Ishikawa (cell line): ENCODE measurements around the gene NAB1.

Experiments used
- CEBPB ChIP-seq: IDR thresholded peaks from 2 replicates; pipeline ENCODE4 v1.6.1; 2012
- CREB1 ChIP-seq: IDR thresholded peaks from 2 replicates; pipeline ENCODE4 v1.6.1; 2012; ENCODE audit warnings: low read depth
- EGR1 ChIP-seq: IDR thresholded peaks from 2 replicates; pipeline ENCODE4 v1.6.1; 2012
- EP300 ChIP-seq: IDR thresholded peaks from 2 replicates; pipeline ENCODE4 v1.6.1; 2012; ENCODE audit warnings: borderline replicate concordance
- FOXM1 ChIP-seq: IDR thresholded peaks from 2 replicates; pipeline ENCODE4 v1.6.1; 2012; ENCODE audit warnings: low read depth, borderline replicate concordance
- NFIC ChIP-seq: IDR thresholded peaks from 2 replicates; pipeline ENCODE4 v1.6.1; 2012
- RAD21 ChIP-seq: IDR thresholded peaks from 2 replicates; pipeline ENCODE4 v1.6.1; 2012; ENCODE audit warnings: low read depth
- TAF1 ChIP-seq: IDR thresholded peaks from 2 replicates; pipeline ENCODE4 v1.6.1; 2012; ENCODE audit warnings: low read depth, mild to moderate bottlenecking
- TCF12 ChIP-seq: IDR thresholded peaks from 2 replicates; pipeline ENCODE4 v1.6.1; 2012; ENCODE audit warnings: low read depth
- TEAD4 ChIP-seq: IDR thresholded peaks from 2 replicates; pipeline ENCODE4 v1.6.1; 2012
- YY1 ChIP-seq: IDR thresholded peaks from 2 replicates; pipeline ENCODE4 v1.6.1; 2012; ENCODE audit warnings: low read depth
- ZBTB7A ChIP-seq: IDR thresholded peaks from 2 replicates; pipeline ENCODE4 v1.6.1; 2012; ENCODE audit warnings: low read depth
- TF ChIP-seq, protein P1 (sequence below): IDR thresholded peaks from 2 replicates; pipeline ENCODE4 v1.6.1; 2012; ENCODE audit warnings: low read depth, mild to moderate bottlenecking
- TF ChIP-seq, protein P2 (sequence below): IDR thresholded peaks from 2 replicates; pipeline ENCODE4 v1.6.1; 2012
- TF ChIP-seq, protein P3 (sequence below): IDR thresholded peaks from 2 replicates; pipeline ENCODE4 v1.6.1; 2012

Gene NAB1

DNA sequence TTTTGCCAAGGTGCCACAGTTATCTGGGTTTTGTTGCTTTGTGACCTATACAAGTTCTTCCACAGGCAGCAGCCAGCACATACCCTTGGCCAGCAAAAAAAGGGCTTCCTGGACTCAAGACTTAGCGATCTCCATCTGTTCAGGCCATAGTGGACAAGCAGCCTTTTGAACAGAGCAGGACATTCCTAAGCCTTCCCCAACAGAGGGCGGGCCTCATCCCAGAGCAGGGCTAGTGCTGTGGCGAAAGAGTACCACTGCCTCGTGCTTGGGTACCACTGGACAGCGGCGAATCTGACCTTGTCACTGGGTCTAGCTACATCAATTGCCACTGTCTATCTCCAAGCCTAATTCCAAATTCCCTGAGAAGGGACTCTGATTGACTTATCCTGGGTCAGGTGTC is 56.4 kb downstream of the NAB1 start:
- TF ChIP-seq EGR1 (no peak), EP300 (no peak), TCF12 (no peak), NFIC (no peak)

DNA sequence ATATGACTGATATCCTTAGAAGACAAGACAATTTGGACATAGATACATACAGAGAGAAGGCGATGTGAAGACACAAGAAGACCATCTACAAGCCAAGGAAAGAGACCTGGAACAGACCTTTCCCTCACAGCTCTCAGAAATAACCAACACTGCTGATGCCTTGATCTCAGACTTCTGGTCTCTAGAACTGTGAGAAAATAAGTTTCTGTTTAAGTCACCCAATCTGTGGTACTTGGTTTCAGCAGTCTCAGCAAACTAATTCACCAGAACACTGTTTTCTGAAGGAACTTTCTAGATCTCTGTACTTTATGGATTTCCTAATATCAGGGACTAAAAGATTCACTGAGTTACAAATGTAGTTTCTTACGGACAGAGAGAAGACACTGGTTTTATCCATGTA is 58.8 kb downstream of the NAB1 start:
- TF ChIP-seq EGR1 (no peak), NFIC (no peak), YY1 (no peak), EP300 (no peak), RAD21 (no peak), ZBTB7A (no peak), CEBPB (no peak), FOXM1 (no peak), TCF12 (no peak), TEAD4 (no peak), TAF1 (no peak), CREB1 (no peak)
- TF ChIP-seq, protein P1, sequence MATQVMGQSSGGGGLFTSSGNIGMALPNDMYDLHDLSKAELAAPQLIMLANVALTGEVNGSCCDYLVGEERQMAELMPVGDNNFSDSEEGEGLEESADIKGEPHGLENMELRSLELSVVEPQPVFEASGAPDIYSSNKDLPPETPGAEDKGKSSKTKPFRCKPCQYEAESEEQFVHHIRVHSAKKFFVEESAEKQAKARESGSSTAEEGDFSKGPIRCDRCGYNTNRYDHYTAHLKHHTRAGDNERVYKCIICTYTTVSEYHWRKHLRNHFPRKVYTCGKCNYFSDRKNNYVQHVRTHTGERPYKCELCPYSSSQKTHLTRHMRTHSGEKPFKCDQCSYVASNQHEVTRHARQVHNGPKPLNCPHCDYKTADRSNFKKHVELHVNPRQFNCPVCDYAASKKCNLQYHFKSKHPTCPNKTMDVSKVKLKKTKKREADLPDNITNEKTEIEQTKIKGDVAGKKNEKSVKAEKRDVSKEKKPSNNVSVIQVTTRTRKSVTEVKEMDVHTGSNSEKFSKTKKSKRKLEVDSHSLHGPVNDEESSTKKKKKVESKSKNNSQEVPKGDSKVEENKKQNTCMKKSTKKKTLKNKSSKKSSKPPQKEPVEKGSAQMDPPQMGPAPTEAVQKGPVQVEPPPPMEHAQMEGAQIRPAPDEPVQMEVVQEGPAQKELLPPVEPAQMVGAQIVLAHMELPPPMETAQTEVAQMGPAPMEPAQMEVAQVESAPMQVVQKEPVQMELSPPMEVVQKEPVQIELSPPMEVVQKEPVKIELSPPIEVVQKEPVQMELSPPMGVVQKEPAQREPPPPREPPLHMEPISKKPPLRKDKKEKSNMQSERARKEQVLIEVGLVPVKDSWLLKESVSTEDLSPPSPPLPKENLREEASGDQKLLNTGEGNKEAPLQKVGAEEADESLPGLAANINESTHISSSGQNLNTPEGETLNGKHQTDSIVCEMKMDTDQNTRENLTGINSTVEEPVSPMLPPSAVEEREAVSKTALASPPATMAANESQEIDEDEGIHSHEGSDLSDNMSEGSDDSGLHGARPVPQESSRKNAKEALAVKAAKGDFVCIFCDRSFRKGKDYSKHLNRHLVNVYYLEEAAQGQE, result no peak
- TF ChIP-seq, protein P2, sequence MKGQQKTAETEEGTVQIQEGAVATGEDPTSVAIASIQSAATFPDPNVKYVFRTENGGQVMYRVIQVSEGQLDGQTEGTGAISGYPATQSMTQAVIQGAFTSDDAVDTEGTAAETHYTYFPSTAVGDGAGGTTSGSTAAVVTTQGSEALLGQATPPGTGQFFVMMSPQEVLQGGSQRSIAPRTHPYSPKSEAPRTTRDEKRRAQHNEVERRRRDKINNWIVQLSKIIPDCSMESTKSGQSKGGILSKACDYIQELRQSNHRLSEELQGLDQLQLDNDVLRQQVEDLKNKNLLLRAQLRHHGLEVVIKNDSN, result no peak
- TF ChIP-seq, protein P3, sequence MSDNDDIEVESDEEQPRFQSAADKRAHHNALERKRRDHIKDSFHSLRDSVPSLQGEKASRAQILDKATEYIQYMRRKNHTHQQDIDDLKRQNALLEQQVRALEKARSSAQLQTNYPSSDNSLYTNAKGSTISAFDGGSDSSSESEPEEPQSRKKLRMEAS, result no peak

DNA sequence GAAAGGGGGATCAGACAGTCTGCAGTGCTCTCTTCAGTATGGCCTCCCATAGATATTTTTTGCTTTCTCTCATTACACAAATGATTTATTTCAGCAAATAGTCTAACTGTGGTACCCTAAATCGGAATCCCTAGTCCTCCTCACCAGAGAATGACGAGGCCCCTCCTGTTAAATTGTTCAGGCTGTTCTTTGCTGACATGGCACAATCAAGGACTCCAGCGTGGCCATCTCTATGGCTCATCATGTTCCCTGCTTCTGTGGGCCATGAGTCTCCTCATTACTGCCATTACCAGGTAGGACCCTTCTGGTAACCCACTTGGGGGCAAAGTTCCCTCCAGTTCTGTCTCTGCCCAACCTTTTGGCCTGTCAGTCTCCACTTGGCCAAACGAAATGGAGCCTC is 62.2 kb downstream of the NAB1 start:
- no peak for TF ChIP-seq TCF12
- no peak for TF ChIP-seq EGR1
- no peak for TF ChIP-seq RAD21
- TF ChIP-seq TAF1, result no peak
- no peak for TF ChIP-seq FOXM1
- TF ChIP-seq NFIC, result no peak

DNA sequence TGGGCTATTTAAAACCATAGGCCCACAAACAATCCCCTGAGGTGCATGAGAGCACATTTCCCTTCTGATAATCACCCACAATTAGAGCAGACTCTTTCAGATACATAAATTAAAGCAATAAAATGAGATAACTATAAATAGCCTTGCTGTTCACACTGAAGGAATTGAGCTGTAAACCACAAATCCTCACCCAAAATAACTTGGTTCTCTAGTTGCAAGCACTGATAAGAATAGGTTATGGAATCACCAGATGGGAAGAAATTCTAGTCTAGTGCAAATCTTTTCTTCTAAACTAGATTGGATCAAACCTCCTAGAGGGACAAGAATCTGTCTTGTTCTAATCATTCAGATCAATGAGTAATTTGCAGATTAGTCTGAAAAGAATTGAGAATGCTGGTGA is 64.6 kb downstream of the NAB1 start:
- TF ChIP-seq, protein P3, result no peak
- TF ChIP-seq EGR1, result no peak
- no peak for TF ChIP-seq NFIC
- TF ChIP-seq, protein P2, result no peak
- no peak for TF ChIP-seq TEAD4
- no peak for TF ChIP-seq FOXM1
- no peak for TF ChIP-seq CREB1
- TF ChIP-seq, protein P1, result no peak
- no peak for TF ChIP-seq EP300
- TF ChIP-seq TCF12, result no peak
- TF ChIP-seq YY1, result no peak
- TF ChIP-seq RAD21, result no peak
- no peak for TF ChIP-seq TAF1
- no peak for TF ChIP-seq ZBTB7A
- TF ChIP-seq CEBPB, result no peak

DNA sequence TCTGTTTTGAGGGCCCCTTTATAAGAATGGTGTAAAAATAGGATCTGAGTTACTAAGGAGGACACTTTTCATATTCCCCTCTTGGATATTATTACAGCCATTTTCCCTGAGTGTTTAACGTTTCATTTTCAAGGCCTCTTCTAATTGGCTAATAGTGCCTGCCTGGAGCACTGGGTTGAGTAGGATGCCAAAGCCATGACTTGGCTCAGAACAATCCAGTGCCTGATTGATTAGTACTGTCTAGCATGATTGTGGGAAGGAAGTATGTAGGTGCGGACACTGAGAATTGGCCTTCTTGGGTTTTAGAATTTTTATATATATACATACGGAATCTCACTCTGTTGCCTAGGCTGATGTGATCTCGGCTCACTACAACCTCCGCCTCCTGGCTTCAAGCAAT is 66.1 kb downstream of the NAB1 start:
- no peak for TF ChIP-seq RAD21
- TF ChIP-seq TEAD4, result no peak
- TF ChIP-seq, protein P2, result no peak
- no peak for TF ChIP-seq NFIC
- TF ChIP-seq TCF12, result no peak
- no peak for TF ChIP-seq FOXM1
- no peak for TF ChIP-seq EP300
- TF ChIP-seq YY1, result no peak
- TF ChIP-seq CEBPB, result no peak

DNA sequence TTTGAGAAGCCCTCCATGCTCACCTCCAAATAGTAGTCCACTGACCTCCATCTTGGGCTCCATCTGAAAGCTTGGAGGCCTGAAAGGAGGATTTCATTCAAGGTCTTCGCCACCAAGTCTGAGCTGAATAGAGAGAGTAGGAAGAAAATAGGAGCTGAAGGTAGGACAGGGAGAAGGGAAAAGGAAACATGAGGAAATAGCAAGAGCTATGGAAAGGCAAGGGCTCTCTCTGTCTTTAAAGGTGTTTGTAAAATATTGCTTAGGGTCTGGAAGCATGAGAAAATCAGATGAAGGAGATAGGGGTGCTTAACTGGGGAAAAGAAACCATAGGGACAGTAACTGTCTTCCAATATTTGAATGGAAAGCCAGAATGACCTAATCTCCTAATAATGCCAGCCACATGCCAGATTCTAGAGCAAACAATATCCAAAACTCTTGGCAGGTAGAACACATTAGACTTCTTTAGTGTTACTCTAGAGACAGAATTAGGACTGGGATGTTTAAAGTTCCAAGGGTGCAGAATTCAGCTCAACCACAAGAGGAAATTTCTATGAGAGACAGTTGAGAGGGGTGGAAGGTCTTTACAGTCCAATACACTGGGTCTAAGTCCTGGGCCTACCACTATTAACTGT is 67.4 kb downstream of the NAB1 start:
- TF ChIP-seq CEBPB (no peak), TCF12 (no peak), EGR1 (no peak), RAD21 (no peak), EP300 (no peak), YY1 (no peak), FOXM1 (no peak), TEAD4 (no peak), NFIC (no peak), TAF1 (no peak), CREB1 (no peak), ZBTB7A (no peak)
- TF ChIP-seq, protein P3, result no peak
- TF ChIP-seq, protein P1, result no peak
- TF ChIP-seq, protein P2, result no peak
